ENCODE results near the gene MAZ.

DNA sequence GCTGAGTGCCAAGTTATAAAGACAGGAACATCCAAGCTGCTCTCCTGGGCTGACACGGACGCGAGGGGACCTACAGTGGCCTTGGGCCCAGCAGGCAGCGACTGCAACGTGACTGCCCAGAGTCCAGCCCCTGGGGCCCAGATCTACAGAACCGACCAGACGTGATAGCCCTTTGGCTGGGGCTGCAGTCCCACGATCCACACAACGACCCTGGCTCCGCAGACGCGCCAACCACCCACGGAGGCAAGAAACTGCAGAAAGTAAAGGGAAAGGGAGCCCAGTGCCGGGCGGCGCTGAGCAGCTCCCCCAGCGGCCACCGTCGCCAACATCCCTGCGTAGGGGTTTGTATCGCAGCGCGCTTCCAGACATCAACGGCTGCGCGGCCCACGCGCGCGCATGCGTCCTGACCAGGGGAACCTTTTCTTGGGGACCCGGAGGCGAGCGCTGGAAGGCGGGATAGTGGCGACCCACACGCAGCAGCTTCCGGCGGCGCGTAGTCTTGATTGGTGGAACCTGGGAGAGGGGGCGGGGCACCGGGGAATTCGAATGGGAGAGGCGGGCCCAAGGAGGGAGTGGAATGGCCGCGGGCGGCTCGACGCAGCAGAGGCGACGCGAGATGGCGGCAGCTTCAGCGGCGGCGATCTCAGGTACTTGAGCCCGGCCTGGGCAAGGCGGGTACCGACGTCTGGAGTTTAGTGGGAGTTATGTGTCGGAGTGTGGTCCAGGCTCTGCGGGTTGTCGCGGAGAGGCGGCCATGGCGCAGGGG, 16.0 kb upstream of the MAZ start, which contains the start of gene KIF22:
- TF ChIP-seq, protein P1, sequence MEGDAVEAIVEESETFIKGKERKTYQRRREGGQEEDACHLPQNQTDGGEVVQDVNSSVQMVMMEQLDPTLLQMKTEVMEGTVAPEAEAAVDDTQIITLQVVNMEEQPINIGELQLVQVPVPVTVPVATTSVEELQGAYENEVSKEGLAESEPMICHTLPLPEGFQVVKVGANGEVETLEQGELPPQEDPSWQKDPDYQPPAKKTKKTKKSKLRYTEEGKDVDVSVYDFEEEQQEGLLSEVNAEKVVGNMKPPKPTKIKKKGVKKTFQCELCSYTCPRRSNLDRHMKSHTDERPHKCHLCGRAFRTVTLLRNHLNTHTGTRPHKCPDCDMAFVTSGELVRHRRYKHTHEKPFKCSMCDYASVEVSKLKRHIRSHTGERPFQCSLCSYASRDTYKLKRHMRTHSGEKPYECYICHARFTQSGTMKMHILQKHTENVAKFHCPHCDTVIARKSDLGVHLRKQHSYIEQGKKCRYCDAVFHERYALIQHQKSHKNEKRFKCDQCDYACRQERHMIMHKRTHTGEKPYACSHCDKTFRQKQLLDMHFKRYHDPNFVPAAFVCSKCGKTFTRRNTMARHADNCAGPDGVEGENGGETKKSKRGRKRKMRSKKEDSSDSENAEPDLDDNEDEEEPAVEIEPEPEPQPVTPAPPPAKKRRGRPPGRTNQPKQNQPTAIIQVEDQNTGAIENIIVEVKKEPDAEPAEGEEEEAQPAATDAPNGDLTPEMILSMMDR (IDR thresholded peaks at IDR 0.05) = peak; percentile 69
- TF ChIP-seq EZH2phosphoT487 (IDR thresholded peaks at IDR 0.05; ENCODE audit: borderline replicate concordance, low read depth) (no peak), MEF2A (IDR thresholded peaks at IDR 0.05; ENCODE audit: borderline replicate concordance, low read depth) (no peak), POLR2AphosphoS5 (IDR thresholded peaks at IDR 0.05; ENCODE audit: low read depth, low read length) (peak; percentile 33; the same call in 1 of the 2 replicates)
- TF ChIP-seq, protein P2, sequence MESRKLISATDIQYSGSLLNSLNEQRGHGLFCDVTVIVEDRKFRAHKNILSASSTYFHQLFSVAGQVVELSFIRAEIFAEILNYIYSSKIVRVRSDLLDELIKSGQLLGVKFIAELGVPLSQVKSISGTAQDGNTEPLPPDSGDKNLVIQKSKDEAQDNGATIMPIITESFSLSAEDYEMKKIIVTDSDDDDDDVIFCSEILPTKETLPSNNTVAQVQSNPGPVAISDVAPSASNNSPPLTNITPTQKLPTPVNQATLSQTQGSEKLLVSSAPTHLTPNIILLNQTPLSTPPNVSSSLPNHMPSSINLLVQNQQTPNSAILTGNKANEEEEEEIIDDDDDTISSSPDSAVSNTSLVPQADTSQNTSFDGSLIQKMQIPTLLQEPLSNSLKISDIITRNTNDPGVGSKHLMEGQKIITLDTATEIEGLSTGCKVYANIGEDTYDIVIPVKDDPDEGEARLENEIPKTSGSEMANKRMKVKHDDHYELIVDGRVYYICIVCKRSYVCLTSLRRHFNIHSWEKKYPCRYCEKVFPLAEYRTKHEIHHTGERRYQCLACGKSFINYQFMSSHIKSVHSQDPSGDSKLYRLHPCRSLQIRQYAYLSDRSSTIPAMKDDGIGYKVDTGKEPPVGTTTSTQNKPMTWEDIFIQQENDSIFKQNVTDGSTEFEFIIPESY (IDR thresholded peaks at IDR 0.05; ENCODE audit: borderline replicate concordance, low read depth) = no peak
